Hepatic stellate cell (primary cell): ENCODE data around the gene PLEKHA5.
"Not testable (repeated sequence)": the region's sequence is repeated elsewhere in the genome, so short reads cannot be mapped to it uniquely, and the experiment has no call there.

Source experiments
- DNase-seq: peaks from one replicate; pipeline ENCODE4 v3.0.0; 2011; ENCODE audit warnings: low spot score

Gene PLEKHA5

GRCh38 chr12:19203539-19204506 lies 74.3 kb downstream of the PLEKHA5 start:
- DNase-seq = no peak

DNA sequence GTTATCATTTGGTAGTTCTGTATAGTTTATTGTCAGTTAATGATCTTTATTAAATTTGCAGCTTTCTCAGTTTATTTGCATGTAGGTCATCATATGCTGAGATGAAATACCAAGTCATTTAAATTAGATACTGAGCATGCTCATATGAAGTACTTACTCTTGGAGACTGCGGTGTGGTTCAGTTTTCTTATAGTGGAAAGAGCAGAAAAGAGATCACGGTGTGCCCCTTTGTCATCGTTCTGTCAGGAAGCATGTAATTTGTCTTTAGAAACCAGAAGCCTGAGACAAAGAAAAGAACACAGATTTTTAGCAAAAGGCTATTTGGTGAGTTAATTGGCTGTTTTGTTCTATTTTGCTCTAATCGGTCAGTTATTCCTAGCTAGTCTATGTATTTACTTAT lies 75.6 kb downstream of the PLEKHA5 start:
- DNase-seq = no peak

DNA sequence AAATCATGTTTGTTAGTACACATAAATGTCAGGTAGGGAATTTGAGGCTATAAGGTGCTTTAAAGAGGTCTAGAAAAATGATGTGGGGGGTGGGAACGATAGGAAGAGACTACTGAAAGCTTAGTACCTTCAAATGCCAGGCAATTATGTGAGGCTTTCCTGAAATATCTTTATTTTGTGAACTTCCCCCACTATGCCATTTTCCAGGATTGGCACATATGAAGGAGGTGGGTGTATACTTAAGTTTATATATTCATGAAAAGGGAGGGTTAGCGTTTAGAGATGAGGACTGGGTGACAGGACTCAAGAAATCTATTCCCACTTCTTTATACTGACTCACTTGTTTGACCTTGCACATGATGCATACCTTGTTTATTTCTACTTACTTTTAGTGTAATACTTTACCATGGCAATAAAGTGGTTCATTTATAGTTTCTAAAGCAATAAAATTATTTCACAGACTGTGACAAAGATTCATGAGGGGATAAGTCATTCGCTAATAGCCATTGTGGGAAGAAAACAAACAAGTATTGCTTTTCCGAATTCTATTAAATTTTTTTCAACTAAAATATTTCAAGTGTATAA lies 77.1 kb downstream of the PLEKHA5 start:
- DNase-seq = no peak

DNA sequence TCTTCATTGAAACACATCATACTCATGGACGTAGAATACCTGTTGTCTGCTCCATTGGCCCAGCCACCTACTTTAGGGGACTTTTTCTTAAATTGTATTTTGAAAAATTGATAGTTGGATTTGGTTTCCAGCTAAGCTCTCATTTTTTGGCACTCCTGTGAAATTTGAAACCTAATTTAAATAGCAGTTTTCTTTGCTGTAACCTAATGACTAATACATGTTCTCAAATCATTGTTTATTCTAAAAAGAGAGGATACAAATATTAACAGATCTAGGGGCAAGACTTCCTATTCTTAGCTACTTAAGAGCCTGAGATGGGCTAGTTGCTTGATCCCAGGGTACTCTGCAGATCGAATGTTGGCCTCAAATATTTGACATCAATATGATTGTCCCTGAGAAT lies 78.9 kb downstream of the PLEKHA5 start:
- DNase-seq = no peak

DNA sequence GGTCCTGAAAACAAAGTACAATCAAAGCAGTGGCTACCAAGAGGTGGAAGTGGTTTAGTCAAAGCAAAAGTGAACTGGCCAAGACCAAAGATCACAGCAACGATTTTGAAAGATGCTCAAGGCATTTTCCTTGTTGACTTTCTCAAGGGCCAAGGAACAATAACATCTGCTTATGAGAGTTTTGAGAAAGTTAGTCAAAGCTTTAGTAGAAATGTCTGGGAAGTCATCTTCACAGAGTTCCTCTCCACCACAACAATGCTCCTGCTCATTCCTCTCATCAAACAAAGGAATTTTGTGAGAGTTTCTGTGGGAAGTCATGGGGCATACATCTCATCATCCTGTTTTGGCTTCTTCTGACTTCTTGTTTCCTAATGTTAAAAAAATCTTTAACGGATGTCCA lies 80.1 kb downstream of the PLEKHA5 start:
- no peak for DNase-seq

DNA sequence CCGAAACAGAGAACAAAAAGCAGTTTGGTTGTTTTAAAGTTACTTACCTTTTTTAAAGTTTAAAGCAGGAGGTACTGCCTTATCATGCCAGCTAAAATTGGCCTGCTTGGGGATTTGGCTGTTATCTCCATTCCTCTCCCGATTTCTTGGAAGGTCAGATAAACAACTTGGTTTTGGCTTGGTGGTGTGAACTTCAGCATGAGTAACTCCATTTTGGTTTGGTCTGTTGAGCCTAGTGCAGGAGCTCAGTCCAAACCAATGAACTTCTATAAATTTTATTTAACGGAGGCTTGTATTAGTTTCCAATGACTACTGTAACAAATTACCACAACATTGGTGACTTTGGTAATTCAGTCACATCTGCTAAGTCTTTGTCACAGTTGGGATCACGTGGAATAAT lies 82.3 kb downstream of the PLEKHA5 start:
- no peak for DNase-seq

GRCh38 chr12:19212245-19212644 lies 82.7 kb downstream of the PLEKHA5 start:
- DNase-seq = no peak

GRCh38 chr12:19214020-19214419 lies 84.5 kb downstream of the PLEKHA5 start:
- no peak for DNase-seq

- no peak for DNase-seq
Measured at GRCh38 chr12:19215115-19215514, 85.6 kb downstream of the PLEKHA5 start.

- no peak for DNase-seq
Measured at GRCh38 chr12:19217446-19217845, 87.9 kb downstream of the PLEKHA5 start.

GRCh38 chr12:19220205-19220604 lies 90.7 kb downstream of the PLEKHA5 start:
- DNase-seq = peak; percentile 10

- DNase-seq = no peak
Measured at GRCh38 chr12:19220852-19221466, 91.4 kb downstream of the PLEKHA5 start.

DNA sequence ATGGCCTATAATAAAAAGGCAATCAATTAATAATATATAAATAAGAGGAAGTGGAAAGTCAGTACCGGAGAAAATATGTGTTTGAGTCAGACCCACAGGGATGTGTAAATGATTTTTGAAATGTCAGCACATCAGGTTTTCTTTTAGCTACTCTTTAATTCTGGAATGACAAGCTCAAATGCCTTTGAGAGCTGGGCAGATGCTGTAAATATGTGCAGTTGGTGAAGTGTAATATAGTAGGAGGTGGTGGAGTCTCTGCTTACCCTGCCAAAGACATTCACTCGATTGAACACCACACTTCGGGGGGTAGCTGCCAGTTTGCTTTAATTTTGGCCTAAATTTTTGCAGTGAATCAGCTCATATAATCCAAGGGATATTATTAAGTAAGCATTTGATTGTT lies 93.0 kb downstream of the PLEKHA5 start:
- no peak for DNase-seq

DNA sequence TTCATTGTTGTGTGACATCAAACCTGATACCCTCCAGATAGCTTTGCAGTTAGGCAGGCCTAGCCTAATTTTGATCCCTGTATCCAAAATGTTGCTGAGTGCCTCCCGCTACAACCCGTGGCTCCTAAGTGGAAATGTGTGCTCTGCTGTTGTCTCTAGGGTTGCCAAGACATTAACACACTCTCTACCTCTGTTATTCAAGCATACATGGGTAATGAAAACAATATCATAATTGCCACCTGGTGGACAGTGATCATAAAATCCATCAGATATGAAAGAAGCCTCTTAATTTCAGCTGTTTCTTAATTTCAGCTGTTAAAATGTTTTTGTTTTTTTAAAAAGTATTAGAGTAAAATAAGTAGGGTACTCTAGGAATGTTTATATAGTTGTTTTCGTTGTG lies 93.5 kb downstream of the PLEKHA5 start:
- DNase-seq = no peak

- no peak for DNase-seq
Measured at GRCh38 chr12:19223695-19224094, 94.2 kb downstream of the PLEKHA5 start.

DNA sequence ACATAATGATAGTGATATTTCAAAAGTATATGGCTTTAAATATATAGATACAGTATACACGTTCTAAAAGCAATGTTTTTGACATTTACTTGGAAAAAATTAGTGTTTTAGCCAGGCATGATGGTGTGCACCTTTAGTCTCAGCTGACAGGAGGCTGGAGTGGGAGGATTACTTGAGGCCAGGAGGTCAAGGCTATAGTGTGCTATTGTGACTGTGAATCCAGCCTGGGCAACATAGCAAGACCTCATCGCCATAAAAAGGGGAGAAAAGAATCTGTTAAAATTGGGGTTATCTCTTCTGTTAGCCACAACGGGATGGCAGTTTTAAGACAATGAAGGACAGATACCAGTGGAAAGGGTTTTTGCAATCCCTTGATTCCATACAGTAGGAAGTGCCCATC lies 95.2 kb downstream of the PLEKHA5 start:
- DNase-seq = no peak

- no peak for DNase-seq
Measured at GRCh38 chr12:19227190-19227879, 97.8 kb downstream of the PLEKHA5 start.

DNA sequence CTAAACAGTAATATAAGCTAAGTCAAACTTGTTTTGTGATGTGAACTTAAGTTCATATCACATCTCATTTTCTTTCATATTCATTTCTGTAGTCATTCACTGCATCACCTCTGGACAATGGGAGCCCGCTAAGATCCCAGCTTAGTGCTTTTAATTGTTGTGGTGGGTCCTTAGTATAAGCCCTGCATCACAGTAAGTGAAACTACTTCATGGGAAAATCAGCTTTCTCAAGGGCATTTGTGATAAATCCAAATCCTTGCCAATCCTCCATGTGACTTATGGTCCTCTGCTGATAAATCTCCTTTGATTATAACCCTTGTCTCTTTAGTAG lies 98.3 kb downstream of the PLEKHA5 start:
- DNase-seq = no peak

- not testable (repeated sequence) for DNase-seq
Measured at GRCh38 chr12:19229021-19229420, 99.5 kb downstream of the PLEKHA5 start.

DNA sequence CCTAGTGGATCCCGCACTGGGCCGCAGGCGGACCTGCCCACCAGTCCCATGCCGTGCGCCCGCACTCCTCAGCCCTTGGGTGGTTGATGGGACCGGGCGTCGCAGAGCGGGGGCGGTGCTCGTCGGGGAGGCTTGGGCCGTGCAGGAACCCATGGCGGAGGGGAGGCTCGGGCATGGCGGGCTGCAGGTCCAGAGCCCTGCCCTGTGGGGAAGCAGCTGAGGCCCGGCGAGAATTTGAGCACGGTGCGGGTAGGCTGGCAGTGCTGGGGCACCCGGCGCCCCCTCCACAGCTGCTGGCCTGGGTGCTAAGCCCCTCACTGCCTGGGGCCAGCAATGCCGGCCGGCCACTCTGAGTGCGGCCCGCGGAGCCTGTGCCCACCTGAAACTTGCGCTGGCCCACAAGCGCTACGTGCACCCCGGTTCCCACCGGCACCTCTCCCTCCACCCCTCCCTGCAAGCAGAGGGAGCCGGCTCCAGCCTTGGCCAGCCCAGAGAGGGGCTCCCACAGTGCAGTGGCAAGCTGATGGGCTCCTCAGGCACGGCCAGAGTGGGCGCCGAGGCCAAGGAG lies 100.8 kb downstream of the PLEKHA5 start:
- DNase-seq = no peak

DNA sequence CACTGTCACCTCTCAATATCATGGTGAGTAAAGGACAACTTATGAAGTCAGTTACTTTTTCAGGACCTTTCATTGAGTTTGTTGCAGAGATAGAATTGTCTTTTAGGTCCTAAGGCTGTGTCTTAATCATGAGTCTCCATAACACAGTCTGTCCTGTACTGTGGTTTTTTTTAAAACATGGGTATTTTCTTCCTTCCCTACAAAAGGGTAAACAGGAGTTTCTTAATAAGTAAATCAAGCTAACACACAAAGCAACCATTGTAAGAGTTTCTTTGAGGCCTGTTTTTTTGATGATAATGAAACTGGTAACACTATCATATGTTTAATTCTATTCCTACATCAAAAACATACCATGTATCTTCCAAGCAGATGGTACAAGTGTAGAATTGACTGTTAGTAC lies 101.4 kb downstream of the PLEKHA5 start:
- DNase-seq = no peak

- no peak for DNase-seq
Measured at GRCh38 chr12:19234171-19234704, 104.7 kb downstream of the PLEKHA5 start.
